Measurements from ENCODE around the gene FHIT. TPM values are rescaled to one million over a fixed set of nuclear protein-coding genes. Genes with fewer than 3 reads are reported as not detected.
A peak's percentile ranks its signal among the peaks of the same experiment; 100 is the strongest.

FHIT gene
- total RNA-seq, 1 donor from 2014 or later: 5.7 TPM

GRCh38 chr3:61299343-61300005, 48.2 kb upstream of the FHIT start:
- Histone ChIP-seq H3K27me3 (no peaks in the 10 kb centered on the region), H4K20me1 (ENCODE audit: low read depth) (no peaks in the 10 kb centered on the region), H2AFZ (replicated peaks) (no peak overlapping the region), H3K36me3 (no peaks in the 10 kb centered on the region), H3K79me2 (ENCODE audit: low read depth) (no peaks in the 10 kb centered on the region), H3K4me3 (no peak overlapping the region), H3K9me3 (ENCODE audit: low read depth) (no peaks in the 10 kb centered on the region), H3K4me1 (no peaks in the 10 kb centered on the region), H3K27ac (no peak overlapping the region), H3K4me2 (no peak overlapping the region), H3F3A (ENCODE audit: low read depth) (no peaks in the 10 kb centered on the region), H3K9ac (no peak overlapping the region)
- Mint-ChIP-seq H3K9me3 (no peaks in the 10 kb centered on the region), H3K27ac (no peak overlapping the region), H3K4me1 (no peaks in the 10 kb centered on the region), H3K36me3 (no peaks in the 10 kb centered on the region), H3K27me3 (ENCODE audit: insufficient read depth, low read depth) (peaks cover 6% of the 10 kb centered on the region), H3K4me3 (no peak overlapping the region)
- DNase-seq (ENCODE audit: low spot score): no peak
- TF ChIP-seq, protein P1, sequence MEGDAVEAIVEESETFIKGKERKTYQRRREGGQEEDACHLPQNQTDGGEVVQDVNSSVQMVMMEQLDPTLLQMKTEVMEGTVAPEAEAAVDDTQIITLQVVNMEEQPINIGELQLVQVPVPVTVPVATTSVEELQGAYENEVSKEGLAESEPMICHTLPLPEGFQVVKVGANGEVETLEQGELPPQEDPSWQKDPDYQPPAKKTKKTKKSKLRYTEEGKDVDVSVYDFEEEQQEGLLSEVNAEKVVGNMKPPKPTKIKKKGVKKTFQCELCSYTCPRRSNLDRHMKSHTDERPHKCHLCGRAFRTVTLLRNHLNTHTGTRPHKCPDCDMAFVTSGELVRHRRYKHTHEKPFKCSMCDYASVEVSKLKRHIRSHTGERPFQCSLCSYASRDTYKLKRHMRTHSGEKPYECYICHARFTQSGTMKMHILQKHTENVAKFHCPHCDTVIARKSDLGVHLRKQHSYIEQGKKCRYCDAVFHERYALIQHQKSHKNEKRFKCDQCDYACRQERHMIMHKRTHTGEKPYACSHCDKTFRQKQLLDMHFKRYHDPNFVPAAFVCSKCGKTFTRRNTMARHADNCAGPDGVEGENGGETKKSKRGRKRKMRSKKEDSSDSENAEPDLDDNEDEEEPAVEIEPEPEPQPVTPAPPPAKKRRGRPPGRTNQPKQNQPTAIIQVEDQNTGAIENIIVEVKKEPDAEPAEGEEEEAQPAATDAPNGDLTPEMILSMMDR (IDR thresholded peaks at IDR 0.05): peak; percentile 5
- TF ChIP-seq EZH2phosphoT487 (IDR thresholded peaks at IDR 0.05): no peak

- H3K36me3 ChIP-seq: no peaks in the 10 kb centered on the region
- no peak overlapping the region for H3K27ac Mint-ChIP-seq
- H3K79me2 ChIP-seq (ENCODE audit: low read depth): no peaks in the 10 kb centered on the region
- no peak overlapping the region for H3K9ac ChIP-seq
- H3K9me3 Mint-ChIP-seq: no peaks in the 10 kb centered on the region
- peaks cover 6% of the 10 kb centered on the region for H3K27me3 Mint-ChIP-seq (ENCODE audit: insufficient read depth, low read depth)
- no peak for DNase-seq (ENCODE audit: low spot score)
- no peak overlapping the region for H2AFZ ChIP-seq (replicated peaks)
- H3K36me3 Mint-ChIP-seq: no peaks in the 10 kb centered on the region
- no peak overlapping the region for H3K4me3 ChIP-seq
- H4K20me1 ChIP-seq (ENCODE audit: low read depth): no peaks in the 10 kb centered on the region
- H3K4me2 ChIP-seq: no peak overlapping the region
- H3K27ac ChIP-seq: no peak overlapping the region
- no peaks in the 10 kb centered on the region for H3F3A ChIP-seq (ENCODE audit: low read depth)
- H3K4me1 ChIP-seq: no peaks in the 10 kb centered on the region
- H3K9me3 ChIP-seq (ENCODE audit: low read depth): no peaks in the 10 kb centered on the region
- H3K4me3 Mint-ChIP-seq: no peak overlapping the region
- TF ChIP-seq, protein P1 (IDR thresholded peaks at IDR 0.05): no peak
- TF ChIP-seq EZH2 (IDR thresholded peaks at IDR 0.05) (no peak), EZH2phosphoT487 (IDR thresholded peaks at IDR 0.05) (no peak)
- no peaks in the 10 kb centered on the region for H3K27me3 ChIP-seq
- no peaks in the 10 kb centered on the region for H3K4me1 Mint-ChIP-seq
Observed at GRCh38 chr3:61297821-61298220, 46.6 kb upstream of the FHIT start.

DNA sequence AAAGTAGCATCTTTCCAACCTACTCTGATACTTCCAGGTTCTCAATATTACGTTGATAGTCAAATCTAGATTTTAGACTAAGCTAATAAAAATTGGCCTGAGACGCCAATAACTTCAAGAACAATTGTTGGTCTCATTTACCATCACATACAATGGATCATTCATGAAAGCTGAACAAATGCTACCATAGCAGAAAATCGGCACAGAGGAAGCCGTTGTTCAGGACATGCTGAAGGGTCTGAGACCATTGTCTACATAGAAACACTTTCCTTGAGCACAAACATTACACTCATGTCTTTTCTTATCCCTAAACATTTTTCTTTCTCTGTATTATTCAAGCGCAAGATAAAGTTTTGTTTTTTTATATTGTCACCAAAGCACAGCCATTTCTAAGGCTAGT, 37.2 kb upstream of the FHIT start:
- H3K36me3 ChIP-seq: no peaks in the 10 kb centered on the region
- no peaks in the 10 kb centered on the region for H3K4me1 ChIP-seq
- no peak overlapping the region for H3K9ac ChIP-seq
- H3K4me3 ChIP-seq: no peak overlapping the region
- Mint-ChIP-seq H3K27me3 (ENCODE audit: insufficient read depth, low read depth) (no peaks in the 10 kb centered on the region), H3K4me3 (no peak overlapping the region), H3K36me3 (no peaks in the 10 kb centered on the region), H3K9me3 (no peaks in the 10 kb centered on the region), H3K27ac (no peak overlapping the region), H3K4me1 (no peaks in the 10 kb centered on the region)
- TF ChIP-seq, protein P1 (IDR thresholded peaks at IDR 0.05): no peak
- TF ChIP-seq EZH2 (IDR thresholded peaks at IDR 0.05): no peak
- TF ChIP-seq EZH2phosphoT487 (IDR thresholded peaks at IDR 0.05): no peak
- no peak for DNase-seq (ENCODE audit: low spot score)
- H3K9me3 ChIP-seq (ENCODE audit: low read depth): no peaks in the 10 kb centered on the region
- no peaks in the 10 kb centered on the region for H3F3A ChIP-seq (ENCODE audit: low read depth)
- H3K27ac ChIP-seq: no peak overlapping the region
- H2AFZ ChIP-seq (replicated peaks): no peak overlapping the region
- no peak overlapping the region for H3K4me2 ChIP-seq
- H4K20me1 ChIP-seq (ENCODE audit: low read depth): no peaks in the 10 kb centered on the region
- H3K79me2 ChIP-seq (ENCODE audit: low read depth): no peaks in the 10 kb centered on the region
- no peaks in the 10 kb centered on the region for H3K27me3 ChIP-seq

Measured in neural progenitor cell (in vitro differentiated cells).